ENCODE results near the gene PTPRK. TPM values are rescaled to one million over a fixed set of nuclear protein-coding genes. Genes with fewer than 3 reads are reported as not detected.

The PTPRK gene
- total and polyA plus RNA-seq, 2 of the 8 experiments (the other 6 are each of a cell fraction or from before 2014, with no cell fraction given), result 11.4 to 47.3 TPM

DNA sequence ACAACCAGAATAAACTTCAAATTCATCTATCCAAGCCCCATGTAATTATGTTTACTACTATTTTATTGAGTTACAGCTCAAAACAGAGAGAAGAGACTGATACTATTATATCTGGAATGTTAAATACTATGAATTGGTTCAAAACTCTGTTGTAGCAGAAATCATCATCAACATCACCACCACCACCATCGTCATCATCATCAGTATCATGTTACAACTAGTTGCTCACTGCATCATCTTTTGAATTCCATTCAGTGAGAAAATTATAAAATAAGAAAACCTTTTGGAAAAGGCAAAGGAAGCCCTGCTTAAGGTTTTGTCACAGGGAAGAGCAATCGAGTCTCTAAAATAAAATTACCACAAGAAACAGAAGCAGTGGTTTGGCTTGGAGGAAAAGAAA, 583.3 kb downstream of the PTPRK start:
- no peak overlapping the region for H4K91ac ChIP-seq (replicated peaks; ENCODE audit: insufficient read length, low read length)
- no peak overlapping the region for H3K9ac ChIP-seq (replicated peaks in 1 of 4; ENCODE audit: extremely low read depth in 1 of 4, low read depth in 3 of 4, low read length in 3 of 4)
- no peaks in the 10 kb centered on the region for H3K79me2 ChIP-seq (ENCODE audit: control insufficient read depth in 1 of 2, insufficient read depth in 2 of 2, low read length in 2 of 2)
- no peak overlapping the region for H3K27ac ChIP-seq (ENCODE audit: low read depth, low read length)
- no peaks in the 10 kb centered on the region for H3K27me3 ChIP-seq (replicated peaks in 1 of 4; ENCODE audit: control insufficient read depth in 3 of 4, extremely low read depth in 1 of 4, insufficient read depth in 3 of 4, low read length in 3 of 4)
- no peak overlapping the region for H2BK15ac ChIP-seq (ENCODE audit: low read length)
- H3K4me1 ChIP-seq (replicated peaks in 1 of 4; ENCODE audit: control insufficient read depth in 3 of 4, insufficient read depth in 4 of 4, low read length in 3 of 4), result no peaks in the 10 kb centered on the region
- H3K4ac ChIP-seq (replicated peaks; ENCODE audit: insufficient read length, low read depth, low read length), result no peak overlapping the region
- DNase-seq (ENCODE audit: low read depth in 1 of 2, low spot score in 2 of 2) (no peak), FAIRE-seq (no peak)
- H3K23ac ChIP-seq (ENCODE audit: insufficient read length), result no peak overlapping the region
- H2AFZ ChIP-seq (ENCODE audit: low read length), result no peak overlapping the region
- H3K18ac ChIP-seq (ENCODE audit: extremely low read depth, low read length), result no peak overlapping the region
- no peak overlapping the region for H4K8ac ChIP-seq (ENCODE audit: extremely low read depth, insufficient read depth, low read length)
- no peak overlapping the region for H3K14ac ChIP-seq (ENCODE audit: insufficient read length)
- H2AK5ac ChIP-seq (ENCODE audit: low read depth, low read length), result no peak overlapping the region
- H3K79me1 ChIP-seq (ENCODE audit: low read depth, low read length), result no peaks in the 10 kb centered on the region
- H3K4me3 ChIP-seq (ENCODE audit: extremely low read depth in 1 of 4, insufficient read depth in 2 of 4, low read depth in 3 of 4, low read length in 4 of 4), result no peak overlapping the region
- no peaks in the 10 kb centered on the region for H3K36me3 ChIP-seq (ENCODE audit: control insufficient read depth in 2 of 4, insufficient read depth in 4 of 4, low read length in 3 of 4)
- H3K56ac ChIP-seq (replicated peaks; ENCODE audit: insufficient read length, low read depth, low read length), result no peak overlapping the region
- H2BK5ac ChIP-seq (ENCODE audit: low read depth, low read length), result no peak overlapping the region
- ChIA-PET POLR2A (ENCODE audit: partially characterized antibody) (interaction anchor here (1.2 kb wide), 1 partner anchor 582 kb away, joined by 3 read pairs; no protein-coding TSS in a partner anchor), CTCF (ENCODE audit: partially characterized antibody) (interaction anchor here (1.2 to 1.9 kb wide), 2 partner anchors 200 to 345 kb away, joined by 3 to 4 read pairs; no protein-coding TSS in a partner anchor)
- no peak overlapping the region for H2BK20ac ChIP-seq (ENCODE audit: low read length)
- H4K20me1 ChIP-seq (replicated peaks in 1 of 2; ENCODE audit: control insufficient read depth in 1 of 2, insufficient read depth in 2 of 2, low read length in 2 of 2), result no peaks in the 10 kb centered on the region
- no peaks in the 10 kb centered on the region for H3K9me3 ChIP-seq (ENCODE audit: insufficient read depth in 2 of 2, low read depth in 1 of 2, low read length in 1 of 2)
- H4K5ac ChIP-seq (ENCODE audit: insufficient read length, low read depth, low read length), result no peak overlapping the region
- no peak overlapping the region for H2BK12ac ChIP-seq (ENCODE audit: low read depth, low read length)
- 84% methylated on average over 2 of the region's 2 CpGs; no CpG with 5 or more reads in 1 of the 2 experiments for WGBS, 2 experiments (ENCODE audit: extremely low coverage in 1 of 2, insufficient coverage in 1 of 2, insufficient read length in 1 of 2, insufficient replicate concordance in 2 of 2, low coverage in 1 of 2, low lambda C conversion rate in 2 of 2, missing lambda C conversion rate in 1 of 2)
- H3K23me2 ChIP-seq (ENCODE audit: low read depth, low read length), result no peaks in the 10 kb centered on the region
- no peak overlapping the region for H2BK120ac ChIP-seq (replicated peaks; ENCODE audit: low read depth, low read length)
- no peak overlapping the region for H3K4me2 ChIP-seq (ENCODE audit: insufficient read depth in 1 of 2, low read depth in 2 of 2, low read length in 2 of 2)
- TF ChIP-seq JUN (IDR thresholded peaks at IDR 0.05; ENCODE audit: low read depth, low read length) (no peak), KDM5A (IDR thresholded peaks at IDR 0.05; ENCODE audit: low read length) (no peak), SIRT6 (IDR thresholded peaks at IDR 0.05; ENCODE audit: low read length) (no peak)
